Breast epithelium (tissue), 3 donors: ENCODE data around the gene NPTXR.

Experiments
- POLR2A ChIP-seq: fragments of 450-650 bp; IDR thresholded peaks from one replicate; pipeline ENCODE4 v1.6.1; 2016; ENCODE audit warnings: antibody characterized with exemption, mild to moderate bottlenecking, moderate library complexity
- POLR2AphosphoS5 ChIP-seq, 3 donors: sonication (generic); formaldehyde crosslinking; IDR thresholded peaks; one replicate each; pipeline ENCODE4 v1.6.1; 2017; ENCODE audit warnings: antibody characterized with exemption in 3 of 3
- TF ChIP-seq, protein P1 (sequence below), 3 donors: fragments of 450-650 bp; IDR thresholded peaks; one replicate each; pipeline ENCODE4 v1.5.1; 2016 to 2017; ENCODE audit warnings: antibody characterized with exemption in 3 of 3, mild to moderate bottlenecking in 3 of 3, moderate library complexity in 3 of 3

GRCh38 chr22:38869663-38870062, 25.8 kb upstream of the NPTXR start:
- TF ChIP-seq POLR2A (no peak), POLR2AphosphoS5 (IDR thresholded peaks at IDR 0.05) (no peak)
- TF ChIP-seq, protein P1, sequence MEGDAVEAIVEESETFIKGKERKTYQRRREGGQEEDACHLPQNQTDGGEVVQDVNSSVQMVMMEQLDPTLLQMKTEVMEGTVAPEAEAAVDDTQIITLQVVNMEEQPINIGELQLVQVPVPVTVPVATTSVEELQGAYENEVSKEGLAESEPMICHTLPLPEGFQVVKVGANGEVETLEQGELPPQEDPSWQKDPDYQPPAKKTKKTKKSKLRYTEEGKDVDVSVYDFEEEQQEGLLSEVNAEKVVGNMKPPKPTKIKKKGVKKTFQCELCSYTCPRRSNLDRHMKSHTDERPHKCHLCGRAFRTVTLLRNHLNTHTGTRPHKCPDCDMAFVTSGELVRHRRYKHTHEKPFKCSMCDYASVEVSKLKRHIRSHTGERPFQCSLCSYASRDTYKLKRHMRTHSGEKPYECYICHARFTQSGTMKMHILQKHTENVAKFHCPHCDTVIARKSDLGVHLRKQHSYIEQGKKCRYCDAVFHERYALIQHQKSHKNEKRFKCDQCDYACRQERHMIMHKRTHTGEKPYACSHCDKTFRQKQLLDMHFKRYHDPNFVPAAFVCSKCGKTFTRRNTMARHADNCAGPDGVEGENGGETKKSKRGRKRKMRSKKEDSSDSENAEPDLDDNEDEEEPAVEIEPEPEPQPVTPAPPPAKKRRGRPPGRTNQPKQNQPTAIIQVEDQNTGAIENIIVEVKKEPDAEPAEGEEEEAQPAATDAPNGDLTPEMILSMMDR (IDR thresholded peaks at IDR 0.05) = no peak
